DMS79 treated with DMSO at 0.1 percent for 48 hours (cell line): ENCODE results near the gene TAF3.

ENCODE experiments used
- DNase-seq: peaks from one replicate; lab custom pipeline; 2025; lab: John Stamatoyannopoulos, UW

Gene TAF3

DNA sequence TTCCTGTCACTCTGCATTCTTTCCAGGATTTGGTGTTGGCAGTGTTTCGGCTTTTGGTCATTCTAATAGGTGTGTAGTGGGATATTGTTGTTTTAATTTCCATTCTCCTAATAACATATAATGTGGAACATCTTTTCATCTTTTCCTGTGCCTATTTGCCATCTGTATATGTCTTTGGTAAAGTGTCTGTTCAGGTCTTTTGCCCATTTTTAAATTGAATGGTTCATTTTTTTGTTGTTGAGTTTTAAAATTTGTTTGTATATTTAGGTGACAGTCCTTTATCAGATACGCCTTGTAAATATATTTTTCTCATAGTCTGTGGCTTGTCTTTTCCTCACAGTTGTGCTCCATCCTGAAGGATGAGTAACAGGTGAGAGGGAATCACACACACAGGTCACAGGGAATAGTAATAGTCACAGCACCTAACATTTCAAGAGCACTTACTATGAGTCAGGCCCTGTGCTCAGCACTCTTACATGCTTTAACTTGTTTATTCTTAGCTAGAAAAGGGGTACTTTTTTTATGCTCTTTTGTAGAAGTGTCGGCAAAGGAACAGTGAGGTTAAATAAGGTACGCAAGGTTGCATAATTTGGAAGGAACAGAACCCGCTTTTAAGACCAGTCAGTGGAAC, 119.1 kb downstream of the TAF3 start:
- peak; percentile 19 for DNase-seq

DNA sequence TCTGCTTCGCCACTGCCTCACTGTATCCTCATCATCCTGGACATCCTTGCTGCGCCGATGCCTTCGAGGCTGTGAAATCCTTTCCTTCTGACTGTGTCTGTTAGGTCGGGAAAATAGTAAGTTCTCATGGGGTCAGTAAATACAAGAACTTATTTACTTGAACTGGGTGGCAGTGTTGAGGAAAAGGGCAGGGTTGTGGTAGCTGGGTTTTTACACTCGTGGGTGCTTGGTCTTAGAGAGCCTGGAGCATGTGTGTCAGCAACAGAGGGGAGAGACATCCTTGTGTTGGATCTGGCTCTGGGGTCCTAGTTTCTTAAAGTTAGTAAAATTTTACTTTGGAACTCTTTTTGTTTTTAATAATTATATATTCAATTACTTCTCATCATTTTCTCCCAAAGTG, 123.3 kb downstream of the TAF3 start:
- no peak for DNase-seq

DNA sequence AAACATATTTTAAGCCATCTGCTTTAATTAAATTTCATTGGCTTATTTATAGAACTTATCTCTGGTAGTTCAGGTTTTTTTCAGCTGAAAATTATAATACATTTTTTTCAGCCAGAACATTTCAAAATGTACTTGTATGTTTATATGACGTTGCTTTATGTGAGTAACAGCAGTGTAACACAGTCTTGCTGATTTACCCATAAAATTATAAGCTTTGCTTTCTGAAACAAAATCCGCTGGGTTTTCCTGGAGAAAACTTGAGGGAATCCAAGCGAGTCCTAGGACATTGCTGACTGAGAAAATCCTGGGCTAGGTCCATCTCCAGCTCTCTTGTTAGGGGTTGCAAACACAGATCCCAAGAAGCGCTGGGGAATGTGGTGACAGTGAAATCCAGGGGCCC, 124.0 kb downstream of the TAF3 start:
- no peak for DNase-seq

DNA sequence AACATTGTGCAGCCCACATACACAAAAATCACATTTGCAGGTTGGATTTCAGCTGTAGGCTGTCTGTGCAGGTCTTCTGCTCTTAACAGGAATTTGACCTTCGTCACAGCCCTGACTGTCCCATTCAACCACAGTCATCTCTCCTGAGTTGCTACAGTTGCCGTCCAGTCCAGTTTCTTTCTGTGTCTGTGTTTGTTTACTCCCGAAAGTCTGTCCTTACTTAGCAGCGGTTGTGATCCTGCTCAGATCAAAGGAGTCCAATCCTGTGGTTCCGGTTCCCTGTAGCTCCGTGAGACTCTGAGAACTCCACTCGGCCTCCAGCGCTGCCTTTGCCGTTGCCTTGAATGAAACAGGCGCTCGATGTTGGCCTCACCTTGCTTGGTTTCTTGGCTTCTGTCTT, 124.6 kb downstream of the TAF3 start:
- no peak for DNase-seq

DNA sequence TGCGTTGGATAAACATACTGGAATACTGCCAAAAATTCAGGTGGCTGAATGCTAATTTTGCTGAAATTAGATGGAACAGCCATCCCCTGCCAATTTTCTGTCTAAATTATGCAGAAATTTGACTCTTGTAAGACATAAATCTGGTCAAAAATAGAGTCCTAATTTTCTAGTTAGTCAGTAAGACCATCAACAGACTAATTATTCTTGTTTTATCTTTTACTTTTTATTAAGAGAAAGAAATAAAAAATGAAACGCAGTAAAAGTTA, 125.8 kb downstream of the TAF3 start:
- no peak for DNase-seq

DNA sequence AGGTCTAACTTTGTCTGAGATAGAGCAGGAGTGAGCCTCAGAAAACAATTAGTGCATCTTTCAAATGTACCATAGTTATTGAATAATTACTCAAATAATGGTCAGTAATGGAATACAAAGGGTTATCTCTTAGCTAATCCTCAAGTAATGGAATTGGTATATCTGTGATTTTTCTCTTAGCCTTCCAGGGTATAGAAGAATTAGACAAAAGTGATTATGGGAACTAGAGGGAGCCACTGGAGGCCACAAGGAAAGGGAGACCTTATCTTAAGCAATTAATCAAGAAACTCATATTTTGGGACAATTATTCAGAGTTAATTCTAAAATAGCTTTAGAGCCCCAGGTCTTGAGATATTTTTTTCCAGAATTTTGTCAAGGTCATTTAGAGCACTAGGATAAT, 126.2 kb downstream of the TAF3 start:
- no peak for DNase-seq

DNA sequence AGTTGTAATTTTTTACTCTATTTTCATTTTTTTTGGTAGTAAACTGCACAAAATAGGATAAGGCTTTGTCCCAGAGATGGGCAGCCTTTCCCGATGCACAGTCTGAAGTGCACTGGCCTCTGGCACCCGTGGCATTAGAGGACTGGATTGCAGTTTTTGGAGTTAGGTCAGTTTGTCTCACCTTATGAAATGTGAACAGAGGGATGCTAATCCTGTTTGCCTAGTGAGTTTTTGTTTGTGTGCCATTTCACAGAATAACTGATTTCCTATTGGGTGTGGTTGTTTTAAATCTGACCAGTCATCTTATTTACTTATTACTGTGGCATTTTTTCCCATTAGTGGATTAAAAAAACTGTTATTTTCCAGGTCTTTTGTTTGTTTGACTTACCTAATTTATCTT, 126.7 kb downstream of the TAF3 start:
- DNase-seq, result no peak

DNA sequence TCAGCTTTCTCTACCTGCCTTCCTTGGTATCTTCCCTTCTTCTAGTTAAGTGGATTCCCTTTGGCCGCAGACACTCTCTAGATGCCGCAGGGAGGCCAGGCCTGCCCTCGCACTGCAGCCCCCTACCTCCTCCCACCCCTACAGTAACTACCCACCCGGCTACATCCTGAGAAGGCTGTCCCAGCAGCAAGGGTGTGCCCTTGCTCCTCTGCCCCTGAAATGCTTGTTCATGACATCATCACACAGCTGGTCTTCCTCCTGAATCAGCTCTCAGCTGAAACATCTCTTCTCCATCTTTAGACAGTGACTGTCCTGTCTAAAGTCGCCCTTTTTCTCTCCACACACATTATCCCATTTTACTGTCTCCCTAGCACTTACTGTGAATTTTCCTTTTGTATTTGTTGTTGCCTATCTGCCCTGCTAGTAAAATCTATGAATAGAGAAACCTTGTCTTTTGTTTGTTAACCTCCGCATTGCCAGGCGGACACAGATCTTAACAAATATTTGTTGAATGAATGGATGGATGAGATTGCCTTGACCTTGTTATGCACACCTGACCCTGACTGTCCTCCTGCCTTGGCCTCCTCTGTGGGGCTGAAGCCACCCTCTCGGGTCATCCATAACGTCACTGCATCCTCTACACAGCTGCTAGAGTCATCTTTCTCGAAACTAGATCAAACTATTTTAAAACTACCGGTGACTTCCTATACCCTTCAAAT, 127.3 kb downstream of the TAF3 start:
- DNase-seq, result no peak

DNA sequence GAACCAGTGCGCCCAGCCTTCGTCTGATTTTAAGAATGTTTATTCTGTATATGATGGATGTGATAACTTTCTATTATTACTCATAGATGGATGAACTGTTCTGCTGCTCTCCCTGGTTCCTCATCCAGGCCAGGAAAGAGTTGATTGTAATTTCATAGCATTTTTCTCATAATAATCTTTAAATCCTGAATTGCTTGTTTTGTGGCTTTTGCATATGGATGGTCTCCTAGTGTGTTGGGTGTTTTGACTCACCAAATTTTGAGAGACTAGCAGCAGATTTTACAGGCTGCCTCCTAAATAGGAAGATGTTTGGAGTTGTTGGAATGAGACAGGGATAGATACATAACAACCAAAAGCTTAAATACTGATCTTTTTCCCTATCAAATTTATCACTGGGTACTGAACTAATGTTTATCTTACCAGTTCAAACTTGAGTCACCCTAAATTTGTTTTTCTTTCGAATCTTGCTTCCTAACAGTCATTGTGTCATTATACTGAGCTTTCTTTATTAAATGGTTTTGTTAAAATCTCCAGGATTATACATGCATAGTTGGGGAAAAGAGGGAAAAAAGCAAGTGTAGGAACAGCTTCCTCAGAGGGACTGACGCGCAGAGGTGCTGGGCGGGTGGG, 130.2 kb downstream of the TAF3 start:
- DNase-seq, result no peak

DNA sequence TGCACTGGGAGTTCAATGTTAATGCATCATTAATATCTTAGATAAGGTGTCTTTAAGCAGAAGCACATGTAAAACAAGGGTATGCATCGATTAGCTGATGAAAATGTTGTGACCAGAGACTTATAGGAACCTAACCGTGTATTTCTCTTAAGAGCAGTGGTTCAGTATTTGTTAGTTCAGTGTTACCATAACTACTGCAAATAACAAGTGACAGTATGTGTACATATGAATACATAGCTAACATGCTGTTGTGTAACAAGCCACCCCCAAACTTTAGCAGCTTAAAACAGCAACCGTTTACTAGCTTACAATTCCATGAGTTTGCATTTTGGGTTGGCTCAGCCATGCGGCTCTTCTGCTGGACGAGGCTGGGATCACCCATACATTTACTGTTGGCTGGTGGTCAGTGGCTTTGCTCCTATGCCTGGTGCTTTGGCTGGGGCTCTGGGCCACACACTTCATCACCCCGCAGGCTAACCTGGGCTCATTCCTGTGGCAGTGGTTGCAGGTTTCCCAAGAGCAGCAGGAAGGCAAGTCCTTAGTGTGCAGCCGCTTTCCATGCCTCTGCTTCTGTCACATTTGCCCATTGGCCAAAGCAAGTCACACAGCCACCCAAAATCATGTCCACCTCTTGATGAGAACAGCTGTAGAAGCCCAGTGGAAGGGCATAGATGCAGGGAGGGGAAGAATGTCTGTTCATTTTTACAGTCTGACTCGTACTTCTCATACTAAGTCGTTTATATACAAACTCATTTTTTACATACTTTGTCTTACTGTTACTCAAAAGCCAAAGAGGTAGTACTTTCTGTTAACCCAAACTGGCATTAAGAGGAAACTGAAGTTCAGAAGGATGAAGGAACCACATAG, 132.9 kb downstream of the TAF3 start:
- DNase-seq, result no peak

DNA sequence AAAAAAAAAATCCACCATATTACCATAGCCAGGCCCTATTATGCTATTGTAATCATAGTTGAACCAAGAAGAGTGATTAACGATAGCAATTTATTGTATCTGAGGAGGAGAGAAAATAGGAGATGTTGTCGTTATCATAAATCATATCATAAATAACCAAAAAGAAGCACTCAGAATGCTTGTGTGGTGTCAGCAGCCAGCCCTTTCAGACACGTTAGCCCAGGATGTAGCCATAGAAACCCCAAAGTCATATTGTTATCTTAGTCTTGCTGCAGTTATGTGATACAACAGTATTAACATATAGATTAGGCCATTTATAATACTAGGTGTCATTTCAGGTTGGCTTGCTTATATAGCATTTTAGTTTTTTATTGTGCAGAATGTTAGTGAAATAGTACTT, 134.0 kb downstream of the TAF3 start:
- no peak for DNase-seq

DNA sequence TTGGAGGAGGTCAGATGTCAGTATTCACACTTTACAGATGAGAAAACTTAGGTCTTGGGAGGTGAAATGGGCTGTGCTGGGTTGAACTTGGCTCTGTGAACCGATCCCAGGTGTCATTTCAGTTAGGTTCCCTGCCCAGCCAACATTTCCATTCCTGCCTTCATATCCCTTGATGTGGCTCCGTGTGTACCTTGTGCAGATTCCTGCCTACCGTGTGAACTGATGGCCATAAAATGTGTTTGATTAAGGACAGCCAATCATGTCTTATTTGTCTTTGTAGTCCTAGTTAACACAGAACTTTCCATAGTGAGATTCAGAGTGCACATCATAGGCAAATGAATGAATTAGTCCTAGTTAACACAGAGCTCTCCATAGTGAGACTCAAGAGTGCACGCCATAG, 135.1 kb downstream of the TAF3 start:
- no peak for DNase-seq

DNA sequence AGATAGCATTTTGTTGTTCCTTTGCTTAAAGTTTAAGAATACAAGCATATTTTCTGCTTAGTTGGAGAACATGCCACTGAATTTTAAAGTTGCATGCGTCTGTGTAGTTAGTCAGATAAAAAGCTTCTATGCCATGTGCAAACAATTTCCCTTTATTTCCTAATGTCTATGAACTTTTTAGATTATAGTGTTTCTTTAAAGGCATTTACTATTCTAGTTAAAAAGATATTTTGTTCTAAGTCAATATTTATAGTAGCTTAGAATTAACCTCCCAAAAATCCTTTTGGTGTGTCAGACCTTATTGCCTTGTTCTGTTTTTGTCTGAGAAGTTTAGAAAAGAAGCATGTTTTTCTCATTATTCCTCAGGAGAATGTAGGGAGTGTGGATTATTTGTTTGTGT, 137.1 kb downstream of the TAF3 start:
- DNase-seq, result no peak

DNA sequence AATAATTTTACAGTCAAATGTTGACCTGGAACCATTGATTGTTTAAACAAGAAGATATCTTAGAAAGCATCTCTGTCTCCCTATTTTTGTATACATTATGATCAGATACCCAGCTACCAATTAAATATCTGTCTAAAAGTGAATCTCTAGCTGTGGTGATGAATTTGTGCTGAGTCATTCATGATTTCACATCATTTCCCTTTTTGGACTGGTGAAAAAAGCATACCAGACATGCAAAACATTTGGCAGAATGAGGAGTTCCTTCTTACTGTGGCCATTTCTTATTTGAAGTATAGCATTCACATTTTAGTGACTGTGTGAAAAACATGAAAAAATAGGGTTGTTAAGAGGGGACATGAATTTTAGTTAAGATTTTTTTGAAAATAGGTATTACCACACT, 138.2 kb downstream of the TAF3 start:
- DNase-seq, result no peak

DNA sequence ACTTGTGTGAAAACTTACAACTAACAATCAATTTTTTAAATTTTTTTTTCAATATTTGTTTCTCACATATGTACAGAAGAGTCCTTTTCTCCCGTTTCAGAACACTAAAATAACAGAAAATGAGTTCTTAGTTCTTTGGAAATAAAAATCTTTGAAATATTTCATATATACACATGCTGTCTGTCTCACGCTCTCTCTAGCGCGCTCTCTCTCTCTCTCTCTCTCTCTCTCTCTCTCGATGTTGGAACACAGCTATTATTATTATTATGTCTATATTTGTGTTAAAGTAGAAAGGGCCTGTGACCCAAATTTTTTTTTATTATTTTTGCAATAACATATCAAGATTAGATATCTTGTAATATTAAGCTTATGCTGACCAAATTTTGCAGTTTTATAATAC, 139.3 kb downstream of the TAF3 start:
- no peak for DNase-seq

DNA sequence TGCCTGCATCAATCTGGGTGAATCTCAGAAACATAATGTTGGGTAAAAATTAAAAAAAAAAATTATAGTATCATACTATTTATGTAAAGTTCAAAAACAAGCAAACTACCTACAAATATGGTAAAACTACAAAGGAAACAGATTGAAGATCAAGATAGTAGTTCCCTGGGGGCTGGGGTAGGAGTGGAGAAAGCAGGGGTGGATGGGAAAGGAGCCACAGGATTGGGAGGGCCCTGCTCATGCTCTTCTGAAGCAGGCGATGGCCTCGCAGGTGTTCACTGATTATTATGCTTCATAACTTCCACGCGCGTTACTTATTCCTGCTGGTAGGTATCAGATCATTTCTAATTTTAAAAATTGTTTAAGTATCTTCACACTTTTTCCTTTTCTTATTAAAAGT, 140.1 kb downstream of the TAF3 start:
- DNase-seq, result no peak

DNA sequence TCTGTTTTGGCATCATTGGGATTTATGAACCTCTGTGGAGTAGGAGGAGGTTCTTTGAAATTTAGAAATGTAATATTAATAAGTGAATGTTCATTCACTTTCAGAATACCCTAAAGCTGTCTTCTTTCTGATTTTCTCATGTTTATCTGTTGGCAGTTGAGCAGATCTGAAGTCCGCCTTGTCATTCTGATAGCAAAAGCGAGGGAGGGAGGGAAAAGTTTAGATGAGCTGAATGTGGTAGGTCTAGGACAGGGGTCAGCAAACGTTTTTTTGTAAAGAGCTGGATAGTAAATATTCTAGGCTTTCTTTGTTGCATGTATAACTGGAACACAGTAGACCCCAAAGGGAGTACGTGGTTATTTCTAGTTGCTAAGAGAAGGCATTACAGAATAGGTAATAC, 141.8 kb downstream of the TAF3 start:
- DNase-seq, result no peak

DNA sequence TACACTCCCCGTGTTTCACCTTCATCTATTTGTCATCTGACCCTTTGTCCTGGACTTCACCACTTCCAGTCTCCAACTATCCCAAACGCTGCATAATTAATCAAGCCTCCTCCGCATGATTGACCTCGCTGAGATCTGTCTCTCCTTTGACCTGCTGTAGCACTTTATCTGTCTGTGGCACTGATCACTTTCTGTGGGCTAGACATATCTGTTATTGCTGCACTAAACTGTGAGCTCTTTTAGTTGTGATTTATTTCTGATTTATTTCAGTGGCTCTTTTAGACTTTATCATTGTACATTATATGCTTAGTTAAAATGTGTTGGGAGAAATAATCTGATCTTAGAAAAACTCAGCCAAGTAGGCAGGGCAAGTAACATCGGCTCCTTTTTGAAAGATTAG, 144.3 kb downstream of the TAF3 start:
- DNase-seq, result no peak

DNA sequence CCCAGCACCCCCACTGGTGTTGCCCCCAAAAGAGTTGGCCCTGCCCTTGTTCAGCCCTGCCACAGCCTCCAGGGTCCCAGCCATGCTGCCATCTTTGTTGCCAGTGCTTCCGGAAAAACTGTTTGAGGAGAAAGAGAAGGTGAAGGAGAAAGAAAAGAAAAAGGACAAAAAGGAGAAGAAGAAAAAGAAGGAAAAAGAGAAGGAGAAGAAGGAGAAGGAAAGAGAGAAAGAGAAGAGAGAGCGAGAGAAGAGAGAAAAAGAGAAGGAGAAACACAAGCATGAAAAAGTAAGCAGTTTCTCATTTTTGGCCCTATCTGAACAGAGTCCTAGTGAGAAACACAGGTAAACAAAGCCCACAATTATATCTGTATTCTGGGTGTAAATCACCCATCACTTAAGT, 147.2 kb downstream of the TAF3 start:
- DNase-seq, result no peak

DNA sequence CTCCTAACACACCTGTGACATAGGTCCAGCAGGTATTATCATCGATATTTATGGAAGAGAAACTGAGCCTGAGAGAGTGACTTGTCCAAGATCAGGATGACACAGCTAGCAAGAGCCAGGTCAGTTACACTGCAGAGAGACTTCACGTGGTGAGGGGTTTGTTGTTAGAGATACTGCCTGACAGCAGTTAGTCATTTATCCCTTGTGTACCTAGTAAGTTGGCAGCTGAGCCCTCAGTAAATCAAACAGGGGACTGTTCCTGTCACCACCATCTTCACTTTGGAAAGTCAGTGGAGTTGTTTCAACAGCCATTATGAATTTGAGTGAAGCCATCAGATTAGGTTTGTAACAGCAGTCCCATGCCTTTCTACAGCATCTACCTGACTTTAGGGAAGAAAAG, 148.7 kb downstream of the TAF3 start:
- no peak for DNase-seq

DNA sequence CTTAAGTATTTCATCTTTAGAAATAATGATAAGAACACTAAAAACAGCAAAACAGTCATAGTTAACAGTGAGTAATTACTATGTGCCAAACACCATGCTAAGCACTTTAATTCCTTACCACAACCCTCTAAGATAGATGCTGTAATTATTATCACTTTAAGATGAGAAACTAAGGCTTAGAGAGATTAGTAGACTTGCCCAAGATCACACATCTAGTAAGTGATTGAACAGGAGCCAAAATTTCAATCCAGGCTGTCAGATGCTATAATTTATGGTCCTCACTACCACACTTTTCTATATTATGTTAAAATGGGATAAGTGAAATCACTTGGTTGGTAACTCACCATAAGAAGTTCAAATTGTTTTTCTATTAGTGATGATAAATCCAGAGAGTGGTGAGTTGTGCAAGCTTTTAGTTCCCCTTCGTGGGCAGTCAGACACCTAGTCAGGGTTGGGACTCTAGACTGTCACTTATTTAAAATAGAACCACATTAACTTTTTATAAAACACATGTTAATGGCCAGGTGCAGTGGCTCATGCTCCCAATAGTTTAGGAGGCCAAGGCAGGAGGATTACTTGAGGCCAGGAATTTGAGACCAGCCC, 150.3 kb downstream of the TAF3 start:
- DNase-seq, result no peak

DNA sequence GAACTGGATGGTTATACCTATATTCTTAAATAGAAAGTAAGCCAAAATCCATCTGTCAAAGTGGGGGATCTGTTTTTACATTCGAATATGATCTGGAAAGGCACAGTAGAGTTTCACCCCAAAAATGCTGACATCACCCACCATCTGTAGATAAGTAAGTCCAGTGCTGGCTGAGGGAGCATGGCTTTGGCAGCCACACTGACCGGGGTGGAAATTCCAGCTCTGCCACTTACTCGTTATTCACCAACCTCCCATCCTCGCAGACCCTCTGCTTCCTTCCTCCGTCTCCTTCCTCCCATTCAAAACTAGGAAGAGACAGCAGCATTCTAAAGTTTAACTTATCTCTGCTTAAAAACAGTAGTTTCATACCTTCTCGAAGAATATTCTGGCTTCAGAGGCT, 151.3 kb downstream of the TAF3 start:
- no peak for DNase-seq

DNA sequence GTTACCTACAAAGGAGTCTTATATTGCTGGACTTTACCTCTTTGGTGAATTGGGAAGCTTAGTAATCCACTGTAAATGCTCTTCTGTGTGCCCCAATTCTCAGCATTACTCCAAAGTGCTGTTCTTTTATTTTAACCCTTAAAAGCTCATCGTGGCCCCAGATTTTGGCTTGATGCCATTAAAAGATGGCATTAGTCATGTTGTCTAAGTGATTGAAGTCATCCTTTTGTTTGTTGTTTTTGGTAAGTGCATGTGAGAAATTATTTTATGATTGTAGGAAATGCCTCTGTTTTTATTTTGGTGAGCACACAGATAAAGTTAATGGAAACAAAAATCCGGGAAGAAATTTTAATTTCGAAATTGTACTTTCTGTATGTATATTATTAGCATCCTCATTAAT, 153.6 kb downstream of the TAF3 start:
- no peak for DNase-seq
